ENCODE measurements around the gene P3H1.
"Not testable (repeated sequence)": the region's sequence is repeated elsewhere in the genome, so short reads cannot be mapped to it uniquely, and the experiment has no call there.

P3H1 gene

GRCh38 chr1:42766741-42767509, at the start of gene P3H1, which contains the start of gene C1orf50:
Gene P3H1, minus strand, starts transcription at chr1:42767028. Its CDS starts 57 bp downstream, at chr1:42766971.
Gene C1orf50, plus strand, starts transcription at chr1:42767249. Its CDS starts 63 bp downstream, at chr1:42767312.
- DNase-seq (ENCODE audit: low spot score): peak; percentile 98

GRCh38 chr1:42815941-42816584, 49.2 kb upstream of the P3H1 start:
- no peak for DNase-seq (ENCODE audit: low spot score)

- DNase-seq (ENCODE audit: low spot score): not testable (repeated sequence)
Measured at GRCh38 chr1:42814815-42815214, 48.0 kb upstream of the P3H1 start.

- no peak for DNase-seq (ENCODE audit: low spot score)
Measured at GRCh38 chr1:42807056-42807668, 40.3 kb upstream of the P3H1 start.

GRCh38 chr1:42806593-42806992, 39.8 kb upstream of the P3H1 start:
- DNase-seq (ENCODE audit: low spot score): no peak

- DNase-seq (ENCODE audit: low spot score): no peak
Measured at GRCh38 chr1:42806171-42806570, 39.3 kb upstream of the P3H1 start.

GRCh38 chr1:42801832-42802473, 35.1 kb upstream of the P3H1 start:
- peak; percentile 64 for DNase-seq (ENCODE audit: low spot score)

GRCh38 chr1:42797979-42798378, 31.2 kb upstream of the P3H1 start:
- no peak for DNase-seq (ENCODE audit: low spot score)

- no peak for DNase-seq (ENCODE audit: low spot score)
Measured at GRCh38 chr1:42797414-42797813, 30.6 kb upstream of the P3H1 start.

- DNase-seq (ENCODE audit: low spot score): no peak
Measured at GRCh38 chr1:42793824-42794223, 27.0 kb upstream of the P3H1 start.

GRCh38 chr1:42788021-42788420, 21.2 kb upstream of the P3H1 start:
- no peak for DNase-seq (ENCODE audit: low spot score)

GRCh38 chr1:42786097-42786496, 19.3 kb upstream of the P3H1 start:
- DNase-seq (ENCODE audit: low spot score): no peak

- DNase-seq (ENCODE audit: low spot score): peak; percentile 55
Measured at GRCh38 chr1:42784946-42785693, 18.3 kb upstream of the P3H1 start, which contains the start of gene TMEM269. Gene TMEM269, plus strand, starts transcription at chr1:42784991. Its CDS starts 4,903 bp downstream, at chr1:42789894.

- no peak for DNase-seq (ENCODE audit: low spot score)
Measured at GRCh38 chr1:42784547-42784945, 17.7 kb upstream of the P3H1 start.

- DNase-seq (ENCODE audit: low spot score): no peak
Measured at GRCh38 chr1:42783092-42783491, 16.3 kb upstream of the P3H1 start.

GRCh38 chr1:42780176-42780575, 13.3 kb upstream of the P3H1 start:
- no peak for DNase-seq (ENCODE audit: low spot score)

- DNase-seq (ENCODE audit: low spot score): no peak
Measured at GRCh38 chr1:42779725-42780124, 12.9 kb upstream of the P3H1 start.

GRCh38 chr1:42777852-42778251, 11.0 kb upstream of the P3H1 start:
- peak; percentile 77 for DNase-seq (ENCODE audit: low spot score)

GRCh38 chr1:42776502-42776901, 9.7 kb upstream of the P3H1 start:
- no peak for DNase-seq (ENCODE audit: low spot score)

- DNase-seq (ENCODE audit: low spot score): no peak
Measured at GRCh38 chr1:42774928-42775526, 8.2 kb upstream of the P3H1 start.

- no peak for DNase-seq (ENCODE audit: low spot score)
Measured at GRCh38 chr1:42773420-42773819, 6.6 kb upstream of the P3H1 start.
